GM21367 (cell line): Measurements from ENCODE around the gene ZMYM2.

ENCODE experiments used
- ATAC-seq: cut with Tn5 transposase; IDR thresholded peaks from one replicate; pipeline ENCODE4 v1.9.1; 2021; ENCODE audit not compliant: unreplicated experiment

Gene ZMYM2

GRCh38 chr13:20044086-20044485, 85.6 kb downstream of the ZMYM2 start:
- no peak for ATAC-seq

- ATAC-seq: no peak
Observed at GRCh38 chr13:20045950-20046548, 87.5 kb downstream of the ZMYM2 start.

- ATAC-seq: no peak
Observed at GRCh38 chr13:20049558-20050473, 91.3 kb downstream of the ZMYM2 start.

- no peak for ATAC-seq
Observed at GRCh38 chr13:20051366-20051765, 92.8 kb downstream of the ZMYM2 start.

- no peak for ATAC-seq
Observed at GRCh38 chr13:20053016-20053415, 94.5 kb downstream of the ZMYM2 start.

- no peak for ATAC-seq
Observed at GRCh38 chr13:20053891-20054290, 95.4 kb downstream of the ZMYM2 start.

- no peak for ATAC-seq
Observed at GRCh38 chr13:20054586-20054985, 96.1 kb downstream of the ZMYM2 start.

GRCh38 chr13:20057214-20057613, 98.7 kb downstream of the ZMYM2 start:
- ATAC-seq: no peak

- no peak for ATAC-seq
Observed at GRCh38 chr13:20057963-20058362, 99.4 kb downstream of the ZMYM2 start.

GRCh38 chr13:20058476-20058875, 99.9 kb downstream of the ZMYM2 start:
- ATAC-seq: no peak

GRCh38 chr13:20064128-20064527, 105.6 kb downstream of the ZMYM2 start:
- no peak for ATAC-seq

GRCh38 chr13:20065516-20065915, 107.0 kb downstream of the ZMYM2 start:
- no peak for ATAC-seq

GRCh38 chr13:20069956-20070355, 111.4 kb downstream of the ZMYM2 start:
- no peak for ATAC-seq

- ATAC-seq: peak; percentile 64
Observed at GRCh38 chr13:20073775-20074174, 115.2 kb downstream of the ZMYM2 start.

- ATAC-seq: no peak
Observed at GRCh38 chr13:20074966-20075365, 116.4 kb downstream of the ZMYM2 start.

- ATAC-seq: no peak
Observed at GRCh38 chr13:20077086-20077485, 118.6 kb downstream of the ZMYM2 start.

GRCh38 chr13:20080377-20081164, 122.0 kb downstream of the ZMYM2 start:
- ATAC-seq: no peak

GRCh38 chr13:20090349-20090748, 131.8 kb downstream of the ZMYM2 start:
- ATAC-seq: no peak

GRCh38 chr13:20093951-20094350, 135.4 kb downstream of the ZMYM2 start:
- no peak for ATAC-seq

GRCh38 chr13:20099319-20099718, 140.8 kb downstream of the ZMYM2 start:
- ATAC-seq: no peak

- no peak for ATAC-seq
Observed at GRCh38 chr13:20101467-20102316, 143.2 kb downstream of the ZMYM2 start.
